T-helper 1 cell treated with Interleukin-12 subunit alpha and Interleukin-12 subunit beta and Interleukin-4 antibody, amounts not matched to agents 30 μg/mL and 1 μg/mL, for 36 hours (primary cell): ENCODE measurements around the gene ARMC10.
"Not testable (repeated sequence)": the region's sequence is repeated elsewhere in the genome, so short reads cannot be mapped to it uniquely, and the experiment has no call there.

ENCODE experiments used
- H3K27ac Mint-ChIP-seq: one replicate; pipeline ENCODE4 v1.8.0; 2021; ENCODE audit warnings: mild to moderate bottlenecking, mixed read lengths
- H3K27me3 Mint-ChIP-seq: one replicate; pipeline ENCODE4 v1.8.0; 2021; ENCODE audit warnings: low read depth, mixed read lengths
- H3K36me3 Mint-ChIP-seq: one replicate; pipeline ENCODE4 v1.8.0; 2021; ENCODE audit warnings: low read depth, mixed read lengths
- H3K4me1 Mint-ChIP-seq: one replicate; pipeline ENCODE4 v1.8.0; 2021; ENCODE audit warnings: low read depth, mixed read lengths
- H3K4me3 Mint-ChIP-seq: one replicate; pipeline ENCODE4 v1.8.0; 2021; ENCODE audit warnings: mild to moderate bottlenecking, moderate library complexity, mixed read lengths
- H3K9me3 Mint-ChIP-seq: one replicate; pipeline ENCODE4 v1.8.0; 2021; ENCODE audit warnings: mixed read lengths

ARMC10 gene

DNA sequence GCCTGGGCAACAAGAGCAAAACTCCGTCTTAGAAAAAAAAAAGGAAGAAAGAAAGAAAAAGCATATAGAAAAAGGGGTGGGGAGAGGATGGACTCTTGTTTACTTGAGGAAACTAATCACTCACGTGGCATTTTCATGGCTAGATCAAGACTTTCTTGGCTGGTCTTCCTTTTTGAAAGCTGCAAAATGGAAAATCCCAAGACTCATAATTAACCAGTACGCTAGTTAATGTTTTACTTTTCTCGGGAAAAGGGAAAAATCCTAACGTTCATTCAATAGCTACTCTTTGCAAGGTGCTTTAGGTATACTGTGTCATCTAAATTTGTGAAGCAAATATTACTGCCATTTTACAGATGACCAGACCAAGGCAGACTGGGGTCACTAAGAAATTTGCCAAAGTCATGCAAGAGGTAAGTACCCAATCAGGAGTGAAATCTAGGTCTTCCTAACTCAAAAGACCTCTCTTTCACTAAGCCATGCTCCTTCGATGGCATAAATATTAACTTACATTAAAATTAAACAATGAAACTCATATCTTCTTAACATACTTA, 49.6 kb downstream of the ARMC10 start:
- Mint-ChIP-seq H3K27ac (no peak overlapping the region), H3K4me3 (no peak overlapping the region)

DNA sequence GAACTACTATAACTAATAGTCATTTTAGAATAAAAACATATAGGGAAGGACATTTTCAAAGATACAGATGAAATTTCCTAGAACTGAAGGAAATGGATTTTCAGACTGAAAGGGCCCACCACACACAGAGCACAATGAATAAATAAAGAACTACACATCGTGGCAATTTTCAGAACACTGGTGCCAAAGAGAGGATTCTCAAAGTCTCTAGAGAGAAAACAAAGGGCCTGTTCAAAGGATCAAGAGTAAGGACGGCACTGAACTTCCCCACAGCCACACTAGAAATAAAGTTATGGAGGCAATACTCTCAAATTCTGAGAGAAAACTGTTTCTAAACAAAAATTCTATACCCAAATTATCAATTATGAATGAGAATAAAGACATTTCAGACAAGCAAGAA, 52.1 kb downstream of the ARMC10 start:
- Mint-ChIP-seq H3K27me3 (no peaks in the 10 kb centered on the region), H3K4me1 (peaks cover 4% of the 10 kb centered on the region), H3K9me3 (no peaks in the 10 kb centered on the region), H3K4me3 (no peak overlapping the region), H3K36me3 (peaks cover 25% of the 10 kb centered on the region), H3K27ac (no peak overlapping the region)

More for the DNA sequence above, 49.6 kb downstream of the ARMC10 start:
- H3K4me1 Mint-ChIP-seq, result no peaks in the 10 kb centered on the region
- no peaks in the 10 kb centered on the region for H3K27me3 Mint-ChIP-seq
- peaks cover 32% of the 10 kb centered on the region for H3K36me3 Mint-ChIP-seq
- no peaks in the 10 kb centered on the region for H3K9me3 Mint-ChIP-seq

DNA sequence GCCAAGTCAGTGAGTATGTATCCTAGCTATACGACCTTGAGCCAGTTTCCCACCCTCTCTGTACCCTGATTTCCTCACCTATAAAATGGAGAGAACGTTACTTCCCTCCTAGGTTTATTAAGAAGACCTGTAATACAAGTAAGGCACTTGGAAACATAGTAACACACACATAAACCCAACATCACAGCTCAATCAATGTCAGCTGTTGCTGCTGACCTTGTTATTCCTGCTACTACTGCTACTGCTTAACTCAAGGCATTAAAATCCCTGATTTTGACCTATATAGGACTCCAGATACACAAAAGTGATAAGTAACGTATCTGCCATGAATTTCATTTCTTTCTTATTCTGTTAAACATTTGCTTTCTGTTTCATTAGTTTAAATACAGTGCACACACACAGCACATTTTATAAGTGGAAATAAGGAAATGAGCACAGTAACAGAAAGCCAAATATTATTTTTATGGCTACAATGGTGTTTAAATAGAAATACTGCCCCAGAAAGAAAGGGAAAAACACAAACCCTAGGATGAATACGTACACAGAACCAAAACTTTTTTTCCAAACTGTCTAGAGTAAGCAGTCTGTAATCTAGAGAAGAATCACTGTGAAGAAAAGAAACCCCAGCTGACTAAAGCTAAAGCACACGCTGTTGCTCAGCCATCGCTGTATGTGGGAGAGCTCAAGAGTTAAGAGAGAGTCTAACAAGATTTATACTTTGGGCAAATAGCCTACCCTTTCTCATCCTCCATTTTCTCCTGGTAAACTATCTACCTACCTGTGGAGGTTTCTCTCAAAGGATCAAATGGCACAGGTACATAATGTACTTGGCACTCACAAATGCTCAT, 55.0 kb downstream of the ARMC10 start:
- peaks cover 16% of the 10 kb centered on the region for H3K36me3 Mint-ChIP-seq
- H3K4me3 Mint-ChIP-seq, result no peak overlapping the region
- no peaks in the 10 kb centered on the region for H3K27me3 Mint-ChIP-seq
- peaks cover 6% of the 10 kb centered on the region for H3K4me1 Mint-ChIP-seq
- H3K9me3 Mint-ChIP-seq, result no peaks in the 10 kb centered on the region
- no peak overlapping the region for H3K27ac Mint-ChIP-seq

GRCh38 chr7:103130901-103131624, 56.1 kb downstream of the ARMC10 start:
- Mint-ChIP-seq H3K4me1 (peaks cover 6% of the 10 kb centered on the region), H3K27ac (no peak overlapping the region), H3K27me3 (no peaks in the 10 kb centered on the region), H3K4me3 (no peak overlapping the region), H3K9me3 (no peaks in the 10 kb centered on the region), H3K36me3 (peaks cover 15% of the 10 kb centered on the region)

- Mint-ChIP-seq H3K27ac (no peak overlapping the region), H3K27me3 (no peaks in the 10 kb centered on the region)
Measured at GRCh38 chr7:103132995-103133688, 58.2 kb downstream of the ARMC10 start.

DNA sequence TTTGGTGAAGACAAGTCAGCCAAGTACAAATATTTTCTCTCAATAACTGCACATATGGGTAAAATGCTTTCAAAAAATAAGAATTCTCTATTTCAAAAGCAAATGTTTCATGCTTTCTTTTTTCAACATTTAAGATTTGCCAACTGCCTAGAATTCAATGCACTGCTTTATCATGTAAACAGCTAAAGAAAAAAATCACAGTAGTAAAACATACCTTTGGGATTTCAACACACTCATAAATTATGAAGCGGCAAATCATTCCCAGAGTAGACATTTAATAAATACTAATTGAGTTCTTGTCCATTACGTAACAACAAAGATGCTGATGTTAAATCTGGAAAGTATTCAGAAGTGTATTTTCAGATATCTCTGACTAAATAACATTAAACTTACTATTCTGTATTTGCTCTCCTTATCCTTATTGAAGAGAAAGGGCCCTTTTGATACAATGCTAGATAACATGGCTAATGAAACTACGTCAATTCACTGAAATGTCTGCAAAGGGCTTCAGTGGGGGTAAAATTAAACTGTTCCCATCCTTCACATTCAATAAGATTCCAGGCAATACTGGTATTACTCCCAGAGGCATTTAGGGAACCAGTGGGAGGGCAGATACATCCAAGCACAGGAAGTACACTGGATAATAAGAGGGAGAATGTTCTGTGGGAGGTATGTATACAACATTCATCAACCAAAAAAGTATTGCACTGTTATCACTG, 60.1 kb downstream of the ARMC10 start:
- H3K36me3 Mint-ChIP-seq, result no peaks in the 10 kb centered on the region
- no peaks in the 10 kb centered on the region for H3K27me3 Mint-ChIP-seq
- H3K4me1 Mint-ChIP-seq, result peaks cover 4% of the 10 kb centered on the region
- no peak overlapping the region for H3K27ac Mint-ChIP-seq
- no peak overlapping the region for H3K4me3 Mint-ChIP-seq
- no peaks in the 10 kb centered on the region for H3K9me3 Mint-ChIP-seq

More at GRCh38 chr7:103132995-103133688, 58.2 kb downstream of the ARMC10 start:
- H3K36me3 Mint-ChIP-seq, result peaks cover 5% of the 10 kb centered on the region
- no peaks in the 10 kb centered on the region for H3K9me3 Mint-ChIP-seq
- H3K4me1 Mint-ChIP-seq, result peaks cover 6% of the 10 kb centered on the region
- H3K4me3 Mint-ChIP-seq, result no peak overlapping the region

GRCh38 chr7:103140061-103140460, 65.1 kb downstream of the ARMC10 start:
- H3K4me1 Mint-ChIP-seq, result peaks cover 4% of the 10 kb centered on the region
- peaks cover 4% of the 10 kb centered on the region for H3K36me3 Mint-ChIP-seq
- no peaks in the 10 kb centered on the region for H3K9me3 Mint-ChIP-seq
- no peak overlapping the region for H3K27ac Mint-ChIP-seq
- H3K27me3 Mint-ChIP-seq, result no peaks in the 10 kb centered on the region
- no peak overlapping the region for H3K4me3 Mint-ChIP-seq

GRCh38 chr7:103140685-103141084, 65.7 kb downstream of the ARMC10 start:
- H3K36me3 Mint-ChIP-seq, result peaks cover 4% of the 10 kb centered on the region
- no peaks in the 10 kb centered on the region for H3K27me3 Mint-ChIP-seq
- no peaks in the 10 kb centered on the region for H3K9me3 Mint-ChIP-seq
- no peak overlapping the region for H3K4me3 Mint-ChIP-seq
- H3K4me1 Mint-ChIP-seq, result peaks cover 4% of the 10 kb centered on the region
- H3K27ac Mint-ChIP-seq, result no peak overlapping the region

- Mint-ChIP-seq H3K4me3 (no peak overlapping the region), H3K27ac (no peak overlapping the region), H3K27me3 (no peaks in the 10 kb centered on the region), H3K4me1 (peaks cover 10% of the 10 kb centered on the region), H3K36me3 (peaks cover 4% of the 10 kb centered on the region), H3K9me3 (no peaks in the 10 kb centered on the region)
Measured at GRCh38 chr7:103141753-103142404, 66.9 kb downstream of the ARMC10 start.

DNA sequence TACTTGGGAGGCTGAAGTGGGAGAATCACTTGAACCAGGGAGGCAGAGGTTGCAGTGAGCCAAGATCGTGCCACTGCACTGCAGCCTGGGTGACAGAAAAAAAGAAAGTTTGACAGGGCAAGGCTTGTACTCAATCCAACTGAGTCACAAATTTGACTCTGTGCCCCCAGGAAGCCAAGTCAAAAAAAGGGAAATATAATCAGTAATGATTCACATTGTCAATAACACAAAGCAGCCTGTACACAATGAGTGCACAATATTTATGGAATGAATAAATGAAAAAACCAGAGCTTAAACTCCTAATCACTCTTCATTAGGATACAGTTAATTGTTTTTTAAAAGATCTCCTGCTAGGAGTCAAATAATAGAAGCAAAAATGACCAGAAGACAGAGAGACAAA, 67.6 kb downstream of the ARMC10 start:
- Mint-ChIP-seq H3K4me3 (no peak overlapping the region), H3K27me3 (no peaks in the 10 kb centered on the region), H3K9me3 (no peaks in the 10 kb centered on the region), H3K27ac (no peak overlapping the region), H3K36me3 (peaks cover 4% of the 10 kb centered on the region), H3K4me1 (peaks cover 14% of the 10 kb centered on the region)

DNA sequence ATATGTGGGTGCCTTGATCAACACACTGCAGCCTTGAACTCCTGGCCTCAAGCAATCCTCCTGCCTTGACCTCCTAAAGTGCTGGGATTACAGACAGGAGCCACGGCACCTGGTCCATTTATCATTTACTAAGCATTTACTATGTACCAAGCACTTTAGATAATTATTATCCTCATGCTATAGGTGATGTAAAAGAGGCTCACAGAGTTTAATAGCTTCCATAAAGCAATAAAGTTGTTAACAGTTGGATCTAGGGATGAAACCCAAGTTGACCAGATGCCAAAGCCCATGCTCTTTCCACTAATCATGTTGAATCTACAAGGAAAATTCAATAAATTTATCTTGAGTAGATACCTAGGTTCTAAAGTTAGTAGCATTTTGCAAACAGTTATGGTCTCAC, 68.9 kb downstream of the ARMC10 start:
- Mint-ChIP-seq H3K27me3 (no peaks in the 10 kb centered on the region), H3K27ac (no peak overlapping the region), H3K36me3 (peaks cover 4% of the 10 kb centered on the region), H3K4me3 (no peak overlapping the region), H3K9me3 (no peaks in the 10 kb centered on the region), H3K4me1 (peaks cover 25% of the 10 kb centered on the region)

GRCh38 chr7:103144754-103145153, 69.8 kb downstream of the ARMC10 start:
- H3K27ac Mint-ChIP-seq, H3K36me3 Mint-ChIP-seq, H3K9me3 Mint-ChIP-seq, H3K4me3 Mint-ChIP-seq, H3K27me3 Mint-ChIP-seq: not testable (repeated sequence)
- H3K4me1 Mint-ChIP-seq, result peaks cover 30% of the 10 kb centered on the region

- H3K36me3 Mint-ChIP-seq, result peaks cover 3% of the 10 kb centered on the region
- H3K4me3 Mint-ChIP-seq, result peak overlapping the region; percentile 97
- H3K9me3 Mint-ChIP-seq, result peaks cover 5% of the 10 kb centered on the region
- H3K27ac Mint-ChIP-seq, result peak overlapping the region; percentile 98
- peaks cover 34% of the 10 kb centered on the region for H3K4me1 Mint-ChIP-seq
- H3K27me3 Mint-ChIP-seq, result no peaks in the 10 kb centered on the region
Measured at GRCh38 chr7:103148131-103148993, 73.4 kb downstream of the ARMC10 start.
